Skeletal muscle tissue (tissue), 4 donors: ENCODE results near the gene SPACA6. TPM values are rescaled to one million over a fixed set of nuclear protein-coding genes. Genes with fewer than 3 reads are reported as not detected.
"Not testable (repeated sequence)": the region's sequence is repeated elsewhere in the genome, so short reads cannot be mapped to it uniquely, and the experiment has no call there.

Experiments used
- H3K27ac ChIP-seq: one replicate; pipeline ENCODE4 v1.7.0; 2013; ENCODE audit warnings: mild to moderate bottlenecking, low read depth, low read length, inconsistent platforms
- H3K27me3 ChIP-seq, 3 donors: one replicate each; pipeline ENCODE4 v1.7.0; 2013; ENCODE audit warnings: low read length in 3 of 3; ENCODE audit not compliant: control insufficient read depth in 3 of 3, insufficient read depth in 3 of 3
- H3K36me3 ChIP-seq, 3 donors: one replicate each; pipeline ENCODE4 v1.7.0; 2013; ENCODE audit warnings: low read length in 3 of 3; ENCODE audit not compliant: control insufficient read depth in 3 of 3, insufficient read depth in 3 of 3
- H3K4me1 ChIP-seq, 3 donors: one replicate each; pipeline ENCODE4 v1.7.0; 2013; ENCODE audit warnings: low read length in 3 of 3, mild to moderate bottlenecking in 3 of 3; ENCODE audit not compliant: control insufficient read depth in 3 of 3, insufficient read depth in 3 of 3
- H3K4me3 ChIP-seq, 3 donors: one replicate each; pipeline ENCODE4 v1.7.0; 2013; ENCODE audit warnings: low read length in 3 of 3
- H3K9ac ChIP-seq, 3 donors: one replicate each; pipeline ENCODE4 v1.7.0; 2013; ENCODE audit warnings: low read length in 3 of 3, mild to moderate bottlenecking in 3 of 3, moderate library complexity in 2 of 3, low read depth in 1 of 3
- H3K9me3 ChIP-seq, 3 donors: one replicate each; pipeline ENCODE4 v1.7.0; 2013; ENCODE audit warnings: low read length in 3 of 3; ENCODE audit not compliant: control insufficient read depth in 3 of 3
- total RNA-seq: library from RNA; depleted of rRNA; stranded (reverse); fragments of >200 nt; gene quantifications from one replicate; pipeline ENCODE4 v1.2.3, GENCODE V29; 2014
- donor health status: Osteomylitis.

SPACA6 gene
- 4.7 TPM for total RNA-seq

GRCh38 chr19:51693260-51693659 is at the start of gene SPACA6:
Gene SPACA6, plus strand, starts transcription at chr19:51693330. Its CDS starts 197 bp downstream, at chr19:51693527.
- Histone ChIP-seq H3K4me3 (no peak within 1 kb of the TSS), H3K9me3 (no peaks in the 10 kb centered on the region), H3K4me1 (peaks cover under 1 to 13% (median 9%) of the 10 kb centered on the region in 3 donors), H3K27ac (peak within 1 kb of the TSS; percentile 5), H3K27me3 (peaks cover 0 to 3% (median 3%) of the 10 kb centered on the region in 3 donors), H3K36me3 (peaks cover 4 to 20% (median 6%) of the 10 kb centered on the region in 3 donors), H3K9ac (no peak within 1 kb of the TSS)

GRCh38 chr19:51644636-51645271 is 48.4 kb upstream of the SPACA6 start:
- Histone ChIP-seq H3K36me3 (no peaks in the 10 kb centered on the region), H3K27ac (no peak overlapping the region), H3K4me3 (no peak overlapping the region), H3K9me3 (no peaks in the 10 kb centered on the region), H3K4me1 (no peaks in the 10 kb centered on the region), H3K9ac (no peak overlapping the region), H3K27me3 (peaks cover 0 to 4% (median 2%) of the 10 kb centered on the region in 3 donors)

- not testable (repeated sequence) for H3K4me3 ChIP-seq, H3K27me3 ChIP-seq, H3K9ac ChIP-seq, H3K36me3 ChIP-seq, H3K27ac ChIP-seq, H3K4me1 ChIP-seq, H3K9me3 ChIP-seq
Observed at GRCh38 chr19:51646730-51647129, 46.4 kb upstream of the SPACA6 start, which contains the start of gene SIGLEC14. Gene SIGLEC14, minus strand, starts transcription at chr19:51646825. Its CDS starts 66 bp downstream, at chr19:51646759.

- no peaks in the 10 kb centered on the region for H3K36me3 ChIP-seq
- H3K27ac ChIP-seq = no peak overlapping the region
- H3K27me3 ChIP-seq = peaks cover 0 to 5% (median 4%) of the 10 kb centered on the region in 3 donors
- no peaks in the 10 kb centered on the region for H3K4me1 ChIP-seq
- no peak overlapping the region for H3K4me3 ChIP-seq
- H3K9me3 ChIP-seq = peaks cover 0 to 2% (median 0%) of the 10 kb centered on the region in 3 donors
- no peak overlapping the region for H3K9ac ChIP-seq
Observed at GRCh38 chr19:51647318-51647717, 45.8 kb upstream of the SPACA6 start.

GRCh38 chr19:51651216-51651846 is 41.8 kb upstream of the SPACA6 start:
- no peaks in the 10 kb centered on the region for H3K36me3 ChIP-seq
- no peak overlapping the region for H3K27ac ChIP-seq
- H3K4me1 ChIP-seq = no peaks in the 10 kb centered on the region
- no peak overlapping the region for H3K4me3 ChIP-seq
- H3K9me3 ChIP-seq = peaks cover 0 to 3% (median 0%) of the 10 kb centered on the region in 3 donors
- H3K27me3 ChIP-seq = peaks cover 0 to 4% (median 3%) of the 10 kb centered on the region in 3 donors
- H3K9ac ChIP-seq = no peak overlapping the region

GRCh38 chr19:51652266-51652665 is 40.9 kb upstream of the SPACA6 start:
- Histone ChIP-seq H3K36me3 (no peaks in the 10 kb centered on the region), H3K9me3 (peaks cover 0 to 3% (median 0%) of the 10 kb centered on the region in 3 donors), H3K9ac (no peak overlapping the region), H3K27me3 (peaks cover 0 to 3% (median under 1%) of the 10 kb centered on the region in 3 donors), H3K4me3 (no peak overlapping the region), H3K4me1 (no peaks in the 10 kb centered on the region), H3K27ac (no peak overlapping the region)

- Histone ChIP-seq H3K4me3 (no peak overlapping the region), H3K4me1 (no peaks in the 10 kb centered on the region), H3K27ac (no peak overlapping the region), H3K9ac (no peak overlapping the region), H3K36me3 (no peaks in the 10 kb centered on the region), H3K27me3 (peaks cover 0 to 3% (median 0%) of the 10 kb centered on the region in 3 donors), H3K9me3 (peaks cover 0 to 3% (median 0%) of the 10 kb centered on the region in 3 donors)
Observed at GRCh38 chr19:51653162-51653561, 40.0 kb upstream of the SPACA6 start.

GRCh38 chr19:51654783-51655182 is 38.3 kb upstream of the SPACA6 start:
- Histone ChIP-seq H3K9me3 (peaks cover 0 to 3% (median 0%) of the 10 kb centered on the region in 3 donors), H3K27ac (no peak overlapping the region), H3K27me3 (peaks cover 0 to 3% (median 0%) of the 10 kb centered on the region in 3 donors), H3K4me1 (no peaks in the 10 kb centered on the region), H3K36me3 (no peaks in the 10 kb centered on the region), H3K4me3 (no peak overlapping the region), H3K9ac (no peak overlapping the region)

- Histone ChIP-seq H3K4me3 (no peak overlapping the region), H3K36me3 (no peaks in the 10 kb centered on the region), H3K9ac (no peak overlapping the region), H3K4me1 (no peaks in the 10 kb centered on the region), H3K9me3 (peaks cover 2 to 3% (median 3%) of the 10 kb centered on the region in 3 donors), H3K27ac (no peak overlapping the region), H3K27me3 (peaks cover 0 to 7% (median 7%) of the 10 kb centered on the region in 3 donors)
Observed at GRCh38 chr19:51660975-51661600, 32.0 kb upstream of the SPACA6 start.

GRCh38 chr19:51663650-51664049 is 29.5 kb upstream of the SPACA6 start:
- peaks cover 0 to 7% (median 7%) of the 10 kb centered on the region in 3 donors for H3K27me3 ChIP-seq
- no peak overlapping the region for H3K9ac ChIP-seq
- peaks cover 2 to 3% (median 3%) of the 10 kb centered on the region in 3 donors for H3K9me3 ChIP-seq
- H3K36me3 ChIP-seq = no peaks in the 10 kb centered on the region
- H3K4me3 ChIP-seq = no peak overlapping the region
- no peaks in the 10 kb centered on the region for H3K4me1 ChIP-seq
- no peak overlapping the region for H3K27ac ChIP-seq
